ENCODE data around the gene TLK1.

DNA sequence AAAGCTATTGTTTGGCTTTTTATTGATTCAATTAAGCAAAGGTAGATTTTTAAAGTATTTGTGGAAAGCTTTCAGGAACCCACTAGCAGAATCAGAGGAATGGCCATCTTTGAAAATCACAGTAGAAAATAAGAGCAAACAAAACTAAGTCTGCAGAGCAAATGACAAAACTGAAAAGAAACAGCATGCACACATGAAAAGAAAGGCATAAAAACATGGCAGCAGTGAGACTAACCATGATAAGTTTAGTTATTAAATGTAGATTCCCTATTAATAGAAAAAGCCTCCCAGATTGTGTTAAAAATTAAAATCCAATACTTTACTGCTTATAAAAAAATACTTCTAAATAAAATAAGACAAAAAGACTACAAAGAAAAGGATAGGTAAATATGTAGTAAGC lies 9.1 kb upstream of the TLK1 start:
- TF ChIP-seq CTCF (IDR thresholded peaks at IDR 0.05) (no peak), POLR2A (IDR thresholded peaks at IDR 0.05) (no peak)

Data from right lobe of liver (tissue), 4 donors.